ENCODE results near the gene ANKRD63.

ANKRD63 gene

GRCh38 chr15:40323953-40324937 is 41.4 kb upstream of the ANKRD63 start:
- Histone ChIP-seq H3K9me3 (ENCODE audit: control insufficient read depth in 1 of 2, low read length in 2 of 2) (no peaks in the 10 kb centered on the region), H3K36me3 (ENCODE audit: control insufficient read depth in 1 of 2, insufficient read depth in 2 of 2, low read length in 2 of 2) (peaks cover 0 to 5% of the 10 kb centered on the region in 2 donors), H3K4me1 (ENCODE audit: control insufficient read depth in 1 of 2, insufficient read depth in 2 of 2, low read length in 2 of 2) (peaks cover 5 to 51% of the 10 kb centered on the region in 2 donors), H3K27ac (ENCODE audit: low read length) (peak overlapping the region; percentile 24), H3K4me3 (ENCODE audit: low read depth in 1 of 2, low read length in 2 of 2) (peak overlapping the region; percentile 58 to 79), H3K27me3 (ENCODE audit: low read depth, low read length) (no peaks in the 10 kb centered on the region)

- peak within 1 kb of the TSS; percentile 58 to 79 for H3K4me3 ChIP-seq (ENCODE audit: low read depth in 1 of 2, low read length in 2 of 2)
- H3K4me1 ChIP-seq (ENCODE audit: control insufficient read depth in 1 of 2, insufficient read depth in 2 of 2, low read length in 2 of 2) = peaks cover 5 to 42% of the 10 kb centered on the region in 2 donors
- peaks cover 0 to 5% of the 10 kb centered on the region in 2 donors for H3K36me3 ChIP-seq (ENCODE audit: control insufficient read depth in 1 of 2, insufficient read depth in 2 of 2, low read length in 2 of 2)
- peak within 1 kb of the TSS; percentile 79 for H3K27ac ChIP-seq (ENCODE audit: low read length)
- H3K27me3 ChIP-seq (ENCODE audit: low read depth, low read length) = no peaks in the 10 kb centered on the region
- H3K9me3 ChIP-seq (ENCODE audit: control insufficient read depth in 1 of 2, low read length in 2 of 2) = no peaks in the 10 kb centered on the region
Observed at GRCh38 chr15:40323239-40323952, 40.5 kb upstream of the ANKRD63 start, which contains the start of gene INAFM2. TSS of gene INAFM2 (plus strand) at chr15:40323692. CDS start at chr15:40324056, 364 bp downstream.

DNA sequence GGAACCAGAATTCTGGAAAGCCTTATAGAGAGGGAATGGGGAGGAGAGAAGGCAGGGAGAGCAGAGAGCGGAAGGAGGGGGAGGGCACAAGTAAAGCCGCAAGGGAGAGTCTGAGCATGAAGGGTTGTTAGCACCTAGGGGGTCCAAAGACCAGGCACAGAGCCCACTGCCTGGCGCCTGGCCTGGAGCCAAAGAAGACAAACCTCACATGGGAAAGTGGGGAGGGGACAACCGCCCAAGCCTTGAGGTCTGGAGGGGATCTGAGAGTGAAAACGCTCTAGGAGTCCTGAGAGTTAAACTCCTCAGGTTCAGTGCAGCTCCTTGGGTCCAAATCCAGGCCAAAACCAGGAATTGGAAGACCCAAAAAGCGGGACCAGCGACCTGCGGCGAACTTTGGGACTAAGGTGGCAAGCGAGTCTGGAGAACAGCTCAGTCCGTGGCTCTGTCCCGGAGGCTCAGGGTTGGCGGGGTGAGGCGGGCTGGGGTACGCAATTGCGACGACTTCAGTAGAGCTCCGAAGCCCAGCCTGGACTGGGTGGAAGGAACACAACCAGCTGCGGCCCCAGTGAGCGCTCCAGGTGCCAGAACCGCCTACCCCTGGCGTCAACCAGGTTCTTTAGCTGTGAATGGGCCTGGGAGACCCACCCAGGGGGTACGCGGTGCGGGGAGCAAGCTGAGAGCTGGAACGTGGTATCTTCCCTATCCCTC is 39.8 kb upstream of the ANKRD63 start:
- H3K27me3 ChIP-seq (ENCODE audit: low read depth, low read length) = no peaks in the 10 kb centered on the region
- H3K4me1 ChIP-seq (ENCODE audit: control insufficient read depth in 1 of 2, insufficient read depth in 2 of 2, low read length in 2 of 2) = peaks cover 5 to 36% of the 10 kb centered on the region in 2 donors
- H3K9me3 ChIP-seq (ENCODE audit: control insufficient read depth in 1 of 2, low read length in 2 of 2) = no peaks in the 10 kb centered on the region
- peaks cover 0 to 5% of the 10 kb centered on the region in 2 donors for H3K36me3 ChIP-seq (ENCODE audit: control insufficient read depth in 1 of 2, insufficient read depth in 2 of 2, low read length in 2 of 2)
- H3K4me3 ChIP-seq (ENCODE audit: low read depth in 1 of 2, low read length in 2 of 2) = peak overlapping the region; percentile 33 to 56
- H3K27ac ChIP-seq (ENCODE audit: low read length) = peak overlapping the region; percentile 79

- no peaks in the 10 kb centered on the region for H3K9me3 ChIP-seq (ENCODE audit: control insufficient read depth in 1 of 2, low read length in 2 of 2)
- H3K4me1 ChIP-seq (ENCODE audit: control insufficient read depth in 1 of 2, insufficient read depth in 2 of 2, low read length in 2 of 2) = peaks cover 5 to 21% of the 10 kb centered on the region in 2 donors
- H3K4me3 ChIP-seq (ENCODE audit: low read depth in 1 of 2, low read length in 2 of 2) = no peak overlapping the region
- H3K36me3 ChIP-seq (ENCODE audit: control insufficient read depth in 1 of 2, insufficient read depth in 2 of 2, low read length in 2 of 2) = no peaks in the 10 kb centered on the region
- H3K27me3 ChIP-seq (ENCODE audit: low read depth, low read length) = no peaks in the 10 kb centered on the region
- H3K27ac ChIP-seq (ENCODE audit: low read length) = no peak overlapping the region
Observed at GRCh38 chr15:40320931-40321371, 38.1 kb upstream of the ANKRD63 start.

DNA sequence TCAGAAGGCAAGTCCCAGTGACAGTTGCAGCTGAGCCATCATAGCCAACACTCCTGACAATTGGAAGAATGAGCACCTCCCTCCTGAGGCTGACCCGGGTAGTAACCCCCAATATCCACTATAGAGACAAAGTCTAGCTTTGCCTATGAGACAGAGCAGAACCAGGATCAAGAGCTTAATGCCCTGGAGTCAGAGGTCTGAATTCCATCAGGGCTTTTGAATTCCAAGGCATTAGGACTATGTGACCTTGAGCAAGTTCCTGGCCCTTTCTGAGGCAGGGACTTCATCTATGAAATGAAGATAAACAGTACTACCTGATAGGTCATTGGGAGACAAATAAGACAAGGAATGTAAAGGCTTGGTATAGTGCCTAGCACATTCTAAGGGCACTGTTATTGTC is 37.5 kb upstream of the ANKRD63 start:
- Histone ChIP-seq H3K9me3 (ENCODE audit: control insufficient read depth in 1 of 2, low read length in 2 of 2) (no peaks in the 10 kb centered on the region), H3K27me3 (ENCODE audit: low read depth, low read length) (no peaks in the 10 kb centered on the region), H3K27ac (ENCODE audit: low read length) (no peak overlapping the region), H3K4me1 (ENCODE audit: control insufficient read depth in 1 of 2, insufficient read depth in 2 of 2, low read length in 2 of 2) (peaks cover 5 to 16% of the 10 kb centered on the region in 2 donors), H3K36me3 (ENCODE audit: control insufficient read depth in 1 of 2, insufficient read depth in 2 of 2, low read length in 2 of 2) (no peaks in the 10 kb centered on the region), H3K4me3 (ENCODE audit: low read depth in 1 of 2, low read length in 2 of 2) (no peak overlapping the region)

GRCh38 chr15:40317580-40317979 is 34.7 kb upstream of the ANKRD63 start:
- Histone ChIP-seq H3K27ac (ENCODE audit: low read length) (no peak overlapping the region), H3K27me3 (ENCODE audit: low read depth, low read length) (no peaks in the 10 kb centered on the region), H3K4me3 (ENCODE audit: low read depth in 1 of 2, low read length in 2 of 2) (no peak overlapping the region), H3K9me3 (ENCODE audit: control insufficient read depth in 1 of 2, low read length in 2 of 2) (no peaks in the 10 kb centered on the region), H3K36me3 (ENCODE audit: control insufficient read depth in 1 of 2, insufficient read depth in 2 of 2, low read length in 2 of 2) (no peaks in the 10 kb centered on the region), H3K4me1 (ENCODE audit: control insufficient read depth in 1 of 2, insufficient read depth in 2 of 2, low read length in 2 of 2) (peaks cover 3 to 5% of the 10 kb centered on the region in 2 donors)

DNA sequence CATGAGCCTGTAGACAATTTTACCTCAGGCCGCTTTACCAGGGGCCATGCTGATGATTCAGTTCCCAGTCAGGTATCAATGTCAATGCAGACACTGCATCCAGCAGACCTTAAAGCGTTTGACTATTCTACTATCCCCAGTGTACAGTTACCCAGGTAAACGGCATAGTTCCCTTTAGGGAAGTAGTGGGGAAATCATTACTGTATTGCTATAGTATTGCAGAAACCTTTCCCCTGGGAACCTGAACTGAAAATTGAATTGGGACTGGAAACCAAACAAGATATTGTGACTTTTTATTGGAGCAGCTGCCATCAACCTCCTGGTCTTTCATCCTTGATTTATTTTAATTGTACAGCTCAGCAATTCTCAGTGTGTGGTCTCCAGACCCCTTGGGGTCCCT is 34.1 kb upstream of the ANKRD63 start:
- H3K27me3 ChIP-seq (ENCODE audit: low read depth, low read length) = no peaks in the 10 kb centered on the region
- H3K36me3 ChIP-seq (ENCODE audit: control insufficient read depth in 1 of 2, insufficient read depth in 2 of 2, low read length in 2 of 2) = no peaks in the 10 kb centered on the region
- H3K4me1 ChIP-seq (ENCODE audit: control insufficient read depth in 1 of 2, insufficient read depth in 2 of 2, low read length in 2 of 2) = peaks cover 0 to 5% of the 10 kb centered on the region in 2 donors
- H3K4me3 ChIP-seq (ENCODE audit: low read depth in 1 of 2, low read length in 2 of 2) = no peak overlapping the region
- H3K27ac ChIP-seq (ENCODE audit: low read length) = no peak overlapping the region
- no peaks in the 10 kb centered on the region for H3K9me3 ChIP-seq (ENCODE audit: control insufficient read depth in 1 of 2, low read length in 2 of 2)

GRCh38 chr15:40314723-40315276 is 31.9 kb upstream of the ANKRD63 start:
- H3K4me1 ChIP-seq (ENCODE audit: control insufficient read depth in 1 of 2, insufficient read depth in 2 of 2, low read length in 2 of 2) = no peaks in the 10 kb centered on the region
- no peak overlapping the region for H3K27ac ChIP-seq (ENCODE audit: low read length)
- H3K27me3 ChIP-seq (ENCODE audit: low read depth, low read length) = no peaks in the 10 kb centered on the region

DNA sequence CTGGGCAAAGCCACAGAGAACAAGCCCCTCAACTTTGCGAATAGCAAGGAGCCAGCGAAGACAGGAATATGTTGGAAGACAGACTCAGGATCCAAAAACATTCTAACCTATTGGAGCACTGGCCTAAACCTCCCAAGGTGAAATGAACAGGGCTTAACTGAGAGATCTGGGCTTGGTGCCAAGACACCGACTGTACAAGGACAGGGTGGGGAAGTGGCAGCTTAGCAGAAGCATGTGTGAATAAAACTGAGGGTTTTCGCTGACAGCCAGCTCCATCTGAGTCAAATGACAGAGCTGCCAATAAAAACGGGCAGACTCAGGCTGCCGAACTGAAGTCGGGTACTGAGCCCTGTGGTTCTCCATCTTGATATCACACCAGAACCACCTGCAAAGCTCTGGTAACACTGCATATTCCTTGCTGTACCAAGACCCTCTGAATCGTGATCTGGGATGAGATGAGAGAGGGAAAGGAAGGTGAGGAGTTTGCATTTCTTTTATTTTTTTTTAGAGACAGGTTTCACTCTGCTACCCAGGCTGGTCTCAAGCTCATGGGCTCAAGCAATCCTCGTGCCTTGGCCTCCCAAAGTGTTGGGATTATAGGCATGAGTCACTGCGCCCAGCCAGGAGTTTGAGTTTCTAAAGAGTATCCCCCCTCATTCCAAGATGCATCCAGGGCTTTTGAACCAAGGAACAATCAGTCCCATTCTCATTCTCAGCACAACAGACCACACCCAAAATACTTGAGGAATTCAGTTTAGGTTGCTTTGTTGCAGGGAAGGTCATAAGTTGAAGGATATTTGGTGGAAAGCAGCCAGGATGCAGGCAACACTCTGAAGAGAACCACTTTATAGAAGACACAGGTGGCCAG is 30.9 kb upstream of the ANKRD63 start:
- no peak overlapping the region for H3K27ac ChIP-seq (ENCODE audit: low read length)
- H3K27me3 ChIP-seq (ENCODE audit: low read depth, low read length) = no peaks in the 10 kb centered on the region
- H3K9me3 ChIP-seq (ENCODE audit: control insufficient read depth in 1 of 2, low read length in 2 of 2) = no peaks in the 10 kb centered on the region
- H3K36me3 ChIP-seq (ENCODE audit: control insufficient read depth in 1 of 2, insufficient read depth in 2 of 2, low read length in 2 of 2) = no peaks in the 10 kb centered on the region
- H3K4me1 ChIP-seq (ENCODE audit: control insufficient read depth in 1 of 2, insufficient read depth in 2 of 2, low read length in 2 of 2) = peaks cover 0 to 3% of the 10 kb centered on the region in 2 donors
- H3K4me3 ChIP-seq (ENCODE audit: low read depth in 1 of 2, low read length in 2 of 2) = no peak overlapping the region

More at GRCh38 chr15:40314723-40315276, 31.9 kb upstream of the ANKRD63 start:
- Histone ChIP-seq H3K4me3 (ENCODE audit: low read depth in 1 of 2, low read length in 2 of 2) (no peak overlapping the region), H3K36me3 (ENCODE audit: control insufficient read depth in 1 of 2, insufficient read depth in 2 of 2, low read length in 2 of 2) (no peaks in the 10 kb centered on the region), H3K9me3 (ENCODE audit: control insufficient read depth in 1 of 2, low read length in 2 of 2) (no peaks in the 10 kb centered on the region)
